Measurements from ENCODE around the gene CCDC137. TPM values are rescaled to one million over a fixed set of nuclear protein-coding genes. Genes with fewer than 3 reads are reported as not detected.
A peak's percentile ranks its signal among the peaks of the same experiment; 100 is the strongest.

The CCDC137 gene
- total and polyA plus RNA-seq, 2 of the 13 experiments (the other 11 are each of a cell fraction or from before 2014, with no cell fraction given) = 14.6 to 39.1 TPM

- TF ChIP-seq RNF219 (CRISPR knock-in tag; IDR thresholded peaks at IDR 0.05) (no peak), ZNF329 (CRISPR knock-in tag; IDR thresholded peaks at IDR 0.05; ENCODE audit: low read depth) (peak; percentile 39; the same call in 1 of the 2 replicates), SATB2 (CRISPR knock-in tag; IDR thresholded peaks at IDR 0.05) (0 out of 2 replicates have a peak, but pooled peaks have one; percentile 38), ZNF670 (CRISPR knock-in tag; IDR thresholded peaks at IDR 0.05; ENCODE audit: borderline replicate concordance) (peak; percentile 69; the same call in 1 of the 2 replicates), SNAPC2 (CRISPR knock-in tag; IDR thresholded peaks at IDR 0.05) (peak; percentile 27; the same call in 1 of the 2 replicates), ZNF326 (CRISPR knock-in tag; IDR thresholded peaks at IDR 0.05; ENCODE audit: borderline replicate concordance) (no peak), GMEB2 (CRISPR knock-in tag; IDR thresholded peaks at IDR 0.05; ENCODE audit: low read depth) (peak; percentile 82), SOX5 (CRISPR knock-in tag; IDR thresholded peaks at IDR 0.05; ENCODE audit: borderline replicate concordance) (peak; percentile 71), ZNF432 (CRISPR knock-in tag; IDR thresholded peaks at IDR 0.05; ENCODE audit: borderline replicate concordance) (no peak), ZNF24 (IDR thresholded peaks at IDR 0.05) (no peak), DMAP1 (CRISPR knock-in tag; IDR thresholded peaks at IDR 0.05) (peak; percentile 95), ZNF407 (CRISPR knock-in tag; IDR thresholded peaks at IDR 0.05; ENCODE audit: not compliant biosample characterization) (no peak), SALL2 (CRISPR knock-in tag; IDR thresholded peaks at IDR 0.05) (peak; percentile 85), ZNF143 (CRISPR knock-in tag; IDR thresholded peaks at IDR 0.05) (peak; percentile 52; the same call in 1 of the 2 replicates)
These were observed 47.2 kb downstream of the CCDC137 start (continued) for GRCh38 chr17:81713556-81714411.
